K562 (cell line): ENCODE measurements around the gene NALCN. TPM values are rescaled to one million over a fixed set of nuclear protein-coding genes. Genes with fewer than 3 reads are reported as not detected.

Experiments
- ATAC-seq: fragments of 200-7000 bp; cut with Tn5 transposase; 3 replicates; pipeline ENCODE4 v1.9.1; 2020; ENCODE audit warnings: moderate library complexity
- BruUV-seq: library from RNA; stranded (reverse); fragments of 400-500 nt; replicated peaks from 2 replicates; lab custom pipeline; 2021; lab: Mats Ljungman, UMichigan
- CTCF ChIA-PET: fragments of 300-600 bp; formaldehyde crosslinking; extraction: SDS; loops from one replicate; lab custom pipeline; 2021; ENCODE audit warnings: low intra/inter-chr PET ratio; lab: Yijun Ruan, JAX
- POLR2A ChIA-PET: fragments of 300-600, 350-650 bp; sonication (Branson Sonifier 250); formaldehyde crosslinking; extraction: SDS; loops from one replicate; lab custom pipeline; 2021; ENCODE audit warnings: antibody characterized with exemption, inconsistent platforms; lab: Yijun Ruan, JAX
- DNase-seq, 4 experiments: peaks; one replicate each; pipeline versions ENCODE4 v3.0.0 to v3.0.0-alpha.2; 2011 to 2018; ENCODE audit warnings: low spot score in 3 of 4, mixed read lengths in 3 of 4; ENCODE audit errors: extremely low read depth in 1 of 4
- FAIRE-seq: peaks from 2 replicates; lab custom pipeline; 2011; peaks lifted over from hg19 to GRCh38; lab: Jason Lieb, UNC
- H2AFZ ChIP-seq: 2 replicates; pipeline ENCODE4 v1.6.0; 2011; ENCODE audit warnings: low read depth, low read length, control low read depth, inconsistent platforms
- H3K27ac ChIP-seq: fragments of 200-600 bp; 3 replicates; pipeline ENCODE4 v1.8.0; 2011; ENCODE audit warnings: low read depth, mild to moderate bottlenecking, control low read depth, inconsistent platforms, low read length, moderate library complexity, mixed read lengths; ENCODE audit errors: extremely low read depth
- H3K27me3 ChIP-seq, 2 experiments: fragments of 300-600 bp in 1 of 2; 2 replicates in 1 of 2; 3 replicates in 1 of 2; pipeline versions ENCODE4 v1.6.0 to v1.8.0; 2011; ENCODE audit warnings: inconsistent platforms in 2 of 2, low read length in 2 of 2, mild to moderate bottlenecking in 1 of 2, mixed read lengths in 1 of 2, moderate library complexity in 1 of 2; ENCODE audit not compliant: control insufficient read depth in 2 of 2, insufficient read depth in 2 of 2
- H3K36me3 ChIP-seq: fragments of 300-600 bp; 3 replicates; pipeline ENCODE4 v1.8.0; 2011; ENCODE audit warnings: mild to moderate bottlenecking, low read length, inconsistent platforms; ENCODE audit not compliant: control insufficient read depth, insufficient read depth
- H3K4me1 ChIP-seq, 2 experiments: fragments of 200-600 bp in 1 of 2; replicated peaks in 1 of 2; 2 replicates in 1 of 2; 3 replicates in 1 of 2; pipeline versions ENCODE4 v1.5.1 to v1.8.0; 2011; ENCODE audit warnings: inconsistent platforms in 2 of 2, low read length in 2 of 2, mild to moderate bottlenecking in 1 of 2, mixed read lengths in 1 of 2, moderate library complexity in 1 of 2; ENCODE audit not compliant: control insufficient read depth in 2 of 2, insufficient read depth in 2 of 2
- H3K4me2 ChIP-seq: 2 replicates; pipeline ENCODE4 v1.6.1; 2011; ENCODE audit warnings: low read length, control low read depth, inconsistent platforms, mixed read lengths; ENCODE audit not compliant: insufficient read depth
- H3K4me3 ChIP-seq: fragments of 200-600 bp; sonication (generic), shearing (Covaris generic); 2 replicates; pipeline ENCODE4 v1.5.1; 2016; ENCODE audit warnings: control low read depth, inconsistent platforms
- H3K79me2 ChIP-seq: fragments of 200-600 bp; 3 replicates; pipeline ENCODE4 v1.8.0; 2011; ENCODE audit warnings: low read length, inconsistent platforms; ENCODE audit not compliant: control insufficient read depth, insufficient read depth
- H3K9ac ChIP-seq, 2 experiments: 2 replicates each; pipeline versions ENCODE4 v1.6.0 to v1.6.1; 2011; ENCODE audit warnings: low read depth in 2 of 2, low read length in 2 of 2, control low read depth in 1 of 2, inconsistent platforms in 1 of 2, mild to moderate bottlenecking in 1 of 2, mixed read lengths in 1 of 2; ENCODE audit not compliant: insufficient read depth in 1 of 2
- H3K9me1 ChIP-seq: one replicate; pipeline ENCODE4 v1.6.0; 2011; ENCODE audit warnings: inconsistent platforms, mild to moderate bottlenecking, low read length, moderate library complexity; ENCODE audit not compliant: control insufficient read depth, insufficient read depth
- H3K9me3 ChIP-seq: replicated peaks from 2 replicates; pipeline ENCODE4 v1.5.1; 2011; ENCODE audit warnings: low read depth, low read length, inconsistent platforms; ENCODE audit not compliant: control insufficient read depth, insufficient read depth
- H4K20me1 ChIP-seq: replicated peaks from 2 replicates; pipeline ENCODE4 v1.6.1; 2011; ENCODE audit warnings: low read length, inconsistent platforms, mixed read lengths; ENCODE audit not compliant: control insufficient read depth, insufficient read depth
- CHD1 ChIP-seq: fragments of 200-600 bp; sonication (generic); IDR thresholded peaks from one replicate; pipeline ENCODE4 v1.6.1; 2012; ENCODE audit warnings: mild to moderate bottlenecking, moderate library complexity, low read length, inconsistent platforms
- FOXP4 ChIP-seq: sonication (generic); formaldehyde crosslinking; IDR thresholded peaks from 2 replicates; pipeline ENCODE4 v1.8.0; 2022; ENCODE audit warnings: mild to moderate bottlenecking, missing genetic modification reagents, borderline replicate concordance
- HDAC1 ChIP-seq, 2 experiments: fragments of 450-650 bp; IDR thresholded peaks; 2 replicates each; pipeline ENCODE4 v1.6.1; 2016 to 2017; ENCODE audit warnings: inconsistent platforms in 1 of 2, mild to moderate bottlenecking in 1 of 2, moderate library complexity in 1 of 2
- NFXL1 ChIP-seq: fragments of 450-650 bp; formaldehyde crosslinking; IDR thresholded peaks from 2 replicates; pipeline ENCODE4 v1.4.0; 2021; ENCODE audit warnings: mild to moderate bottlenecking
- NKRF ChIP-seq: fragments of 450-650 bp; IDR thresholded peaks from 2 replicates; pipeline ENCODE4 v1.6.1; 2016; ENCODE audit warnings: borderline replicate concordance
- NONO ChIP-seq, 2 experiments: fragments of 200-400 bp in 1 of 2; fragments of 450-650 bp in 1 of 2; formaldehyde crosslinking in 1 of 2; IDR thresholded peaks; 2 replicates each; pipeline ENCODE4 v1.6.1; 2017; ENCODE audit warnings: low read depth in 2 of 2, mild to moderate bottlenecking in 2 of 2, moderate library complexity in 2 of 2, low read length in 1 of 2
- PATZ1 ChIP-seq: fragments of 250-450 bp; sonication (Bioruptor Pico); IDR thresholded peaks from 2 replicates; pipeline ENCODE4 v1.5.0; 2020; ENCODE audit warnings: mild to moderate bottlenecking, borderline replicate concordance
- PHB ChIP-seq: fragments of 250-450 bp; sonication (Bioruptor Pico); IDR thresholded peaks from 2 replicates; pipeline ENCODE4 v1.5.0; 2021
- PURB ChIP-seq: sonication (generic); formaldehyde crosslinking; IDR thresholded peaks from 2 replicates; pipeline ENCODE4 v1.9.0; 2021; ENCODE audit warnings: low read depth, mild to moderate bottlenecking, missing genetic modification reagents
- RBM14 ChIP-seq: fragments of 200-400 bp; formaldehyde crosslinking; IDR thresholded peaks from 2 replicates; pipeline ENCODE4 v1.6.1; 2018; ENCODE audit warnings: low read depth, mild to moderate bottlenecking, low read length, moderate library complexity, borderline replicate concordance; ENCODE audit not compliant: insufficient read depth
- SMAD4 ChIP-seq: fragments of 250-450 bp; sonication (Bioruptor Pico); conservative IDR thresholded peaks from 2 replicates; pipeline ENCODE4 v1.8.0; 2021; ENCODE audit warnings: inconsistent platforms, mild to moderate bottlenecking, moderate library complexity
- SRF ChIP-seq, 2 experiments: fragments of 250-450, 450-650 bp in 1 of 2; sonication (Bioruptor Pico) in 1 of 2; sonication (generic) in 1 of 2; formaldehyde crosslinking; IDR thresholded peaks; 2 replicates each; pipeline versions ENCODE4 v1.5.0 to v1.5.1; 2020 to 2022; ENCODE audit warnings: mild to moderate bottlenecking in 1 of 2, missing genetic modification reagents in 1 of 2
- ZNF165 ChIP-seq: fragments of 250-450 bp; sonication (Bioruptor Pico); IDR thresholded peaks from 2 replicates; pipeline ENCODE4 v1.4.0; 2020; ENCODE audit warnings: borderline replicate concordance
- ZNF212 ChIP-seq: fragments of 450-650 bp; formaldehyde crosslinking; IDR thresholded peaks from 2 replicates; pipeline ENCODE4 v1.4.0; 2020; ENCODE audit warnings: mild to moderate bottlenecking
- ZNF699 ChIP-seq: fragments of 250-450 bp; sonication (Bioruptor Pico); IDR thresholded peaks from 2 replicates; pipeline ENCODE4 v1.8.0; 2021; ENCODE audit warnings: mild to moderate bottlenecking, moderate library complexity; ENCODE audit not compliant: insufficient replicate concordance
- ZNF77 ChIP-seq: fragments of 250-450 bp; sonication (Bioruptor Pico); IDR thresholded peaks from 2 replicates; pipeline ENCODE4 v1.5.0; 2020
- WGBS: fragments of 100-300 bp; shearing (Covaris generic); methylation state at CpG from one replicate; pipeline ENCODE4 v1.1.6; 2016; ENCODE audit warnings: low coverage, mixed read lengths; ENCODE audit not compliant: insufficient coverage; ENCODE audit errors: missing lambda C conversion rate; 5-methylcytosine and 5-hydroxymethylcytosine counted together
- in situ Hi-C: fragments of 300-500 bp; cut with MboI; formaldehyde crosslinking; loops from 4 replicates; pipeline ENCODE4 v1.15.0; 2018; ENCODE audit warnings: inconsistent platforms, mixed read lengths
- intact Hi-C: fragments of 100-400 bp; cut with micrococcal nuclease; formaldehyde crosslinking; loops from 2 replicates; pipeline ENCODE4 v1.14.2; 2022
- polyA plus RNA-seq, 8 experiments: library from polyadenylated mRNA; depleted of rRNA in 4 of 8; stranded (reverse) in 5 of 8; unstranded in 3 of 8; fragments of >200 nt; fragmentation: Nextera tagmentation in 2 of 8; fragmentation: Illumina TruSeq in 1 of 8; extraction: Ambion mirVana in 2 of 8; extraction: Trizol in 1 of 8; gene quantifications; 2 replicates each; pipeline versions ENCODE4 v1.2.1 to v1.2.3, GENCODE V29; 2011 to 2014; ENCODE audit warnings: inconsistent platforms in 1 of 8, missing spikeins in 1 of 8
- total RNA-seq, 7 experiments: library from RNA; depleted of rRNA in 6 of 7; stranded (reverse); fragments of >200 nt in 6 of 7; fragmentation: Illumina TruSeq in 2 of 7; extraction: Trizol in 2 of 7; gene quantifications; 2 replicates each; pipeline versions ENCODE4 v1.2.1 to v1.2.3, GENCODE V29; 2011 to 2021; ENCODE audit warnings: low replicate concordance in 1 of 7

NALCN gene
- total and polyA plus RNA-seq, 9 of the 15 experiments (the other 6 are each of a cell fraction or from before 2014, with no cell fraction given): not detected

GRCh38 chr13:101323601-101324000, 92.7 kb downstream of the NALCN start (continued):
- TF ChIP-seq NFXL1 (CRISPR knock-in tag) (no peak), RBM14 (no peak), FOXP4 (no peak), PHB (CRISPR knock-in tag) (no peak), HDAC1 (IDR thresholded peaks at IDR 0.05) (no peak), SMAD4 (CRISPR knock-in tag) (no peak)
- TF ChIP-seq, all 486 proteins: peak for 0

DNA sequence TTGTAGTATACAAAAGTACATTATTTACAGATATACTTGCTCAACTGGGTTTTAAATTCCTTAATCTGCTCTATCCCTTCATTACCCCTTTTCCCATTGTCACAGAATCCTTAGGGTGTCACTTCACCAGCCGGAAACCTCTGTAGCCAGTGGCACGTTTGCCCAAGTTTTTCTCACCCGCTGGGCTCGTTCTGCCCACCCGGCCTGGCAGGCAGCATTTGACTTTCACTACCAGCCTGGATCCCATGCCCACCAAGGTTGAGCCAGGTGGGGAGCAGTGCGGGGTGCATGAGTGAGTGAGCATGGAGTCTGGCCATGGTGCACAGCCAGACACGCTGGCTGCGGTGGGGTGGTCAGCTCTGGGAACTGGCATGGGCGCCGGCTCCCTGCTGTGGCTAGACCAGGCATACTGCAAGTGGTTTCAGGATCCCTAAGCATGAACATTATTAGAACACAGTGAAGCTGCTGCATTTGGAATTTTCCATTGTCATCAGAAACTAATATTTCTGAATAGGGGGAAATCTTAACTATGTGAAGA, 98.3 kb downstream of the NALCN start:
- FAIRE-seq (no peak), ATAC-seq (no peak), DNase-seq (no peak)
- CTCF ChIA-PET: no interaction called here
- H3K4me2 ChIP-seq: no peak overlapping the region
- no peak overlapping the region for H2AFZ ChIP-seq
- no peak overlapping the region for H3K4me3 ChIP-seq
- 2% methylated on average over 8 of the region's 10 CpGs for WGBS
- H3K9me3 ChIP-seq: no peaks in the 10 kb centered on the region
- H3K9ac ChIP-seq: no peak overlapping the region
- POLR2A ChIA-PET: no interaction called here
- in situ Hi-C loops: no loop called here
- H3K27me3 ChIP-seq: no peaks in the 10 kb centered on the region
- no peaks in the 10 kb centered on the region for H3K9me1 ChIP-seq
- no peaks in the 10 kb centered on the region for H3K36me3 ChIP-seq
- intact Hi-C loops: no loop called here
- BruUV-seq: no TSS peak
- H4K20me1 ChIP-seq: no peaks in the 10 kb centered on the region
- no peaks in the 10 kb centered on the region for H3K79me2 ChIP-seq
- no peak overlapping the region for H3K27ac ChIP-seq
- no peaks in the 10 kb centered on the region for H3K4me1 ChIP-seq
- TF ChIP-seq ZNF165: no peak
- no peak for TF ChIP-seq PURB
- TF ChIP-seq ZNF77 (CRISPR knock-in tag): no peak
- no peak for TF ChIP-seq CHD1
- TF ChIP-seq NFXL1 (CRISPR knock-in tag): no peak
- TF ChIP-seq NONO (IDR thresholded peaks at IDR 0.05; ENCODE audit: low read depth in 2 of 2, low read length in 1 of 2): no peak
- no peak for TF ChIP-seq PATZ1 (CRISPR knock-in tag)
- TF ChIP-seq NKRF: no peak
- TF ChIP-seq ZNF699 (CRISPR knock-in tag): no peak
- TF ChIP-seq SRF (CRISPR knock-in tag; IDR thresholded peaks at IDR 0.05): no peak
- no peak for TF ChIP-seq ZNF212 (CRISPR knock-in tag)
